GM18520 (cell line): ENCODE data around the gene SORBS2.

Experiments
- ATAC-seq: cut with Tn5 transposase; IDR thresholded peaks from one replicate; pipeline ENCODE4 v1.9.1; 2021; ENCODE audit not compliant: unreplicated experiment

SORBS2 gene

DNA sequence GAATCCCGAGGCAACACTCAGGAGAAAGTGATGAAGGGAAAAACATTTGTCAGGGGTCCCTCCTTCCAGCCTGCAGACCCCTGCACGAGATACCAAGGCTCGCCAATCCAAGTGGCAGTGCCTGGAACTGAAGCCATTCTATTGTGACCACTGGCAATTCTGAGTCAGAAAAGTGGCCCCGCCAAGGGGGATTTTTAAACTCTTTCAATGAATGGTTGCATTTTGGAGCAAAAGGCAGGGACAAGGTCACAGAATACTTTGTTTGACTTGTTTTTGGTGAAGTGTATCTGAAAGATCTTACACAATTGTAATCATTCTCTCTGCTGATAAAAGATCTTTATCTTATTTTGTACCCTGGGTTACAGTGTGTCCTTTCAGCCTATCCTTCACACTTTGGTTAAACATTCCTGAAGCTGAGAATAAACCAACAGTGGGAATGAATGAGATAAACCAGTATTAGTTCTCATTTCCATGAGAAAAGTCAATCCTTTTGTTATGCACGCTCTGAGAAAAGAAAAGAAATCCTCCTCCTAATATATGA lies 160.8 kb downstream of the SORBS2 start:
- no peak for ATAC-seq

- no peak for ATAC-seq
Observed at GRCh38 chr4:185648631-185649030, 163.4 kb downstream of the SORBS2 start.

DNA sequence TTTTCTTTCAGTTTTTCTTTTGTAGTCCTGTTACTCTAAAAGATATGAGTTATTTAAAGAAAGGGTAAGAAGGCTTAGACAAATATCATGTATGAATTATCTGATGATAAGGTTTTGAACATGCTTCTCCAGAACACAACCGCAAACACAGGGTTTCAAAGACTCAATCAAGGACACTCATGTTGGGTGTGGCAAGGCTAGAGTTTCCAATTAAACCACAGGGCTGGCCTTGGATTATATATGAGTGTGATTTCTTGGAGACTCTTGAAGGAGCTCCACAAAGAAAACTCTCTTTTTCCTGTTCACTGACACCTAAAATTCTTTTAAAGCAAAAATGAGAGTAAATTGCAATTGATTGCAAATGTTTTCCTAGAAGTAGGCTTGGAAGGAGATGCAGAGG lies 166.6 kb downstream of the SORBS2 start:
- ATAC-seq, result no peak

DNA sequence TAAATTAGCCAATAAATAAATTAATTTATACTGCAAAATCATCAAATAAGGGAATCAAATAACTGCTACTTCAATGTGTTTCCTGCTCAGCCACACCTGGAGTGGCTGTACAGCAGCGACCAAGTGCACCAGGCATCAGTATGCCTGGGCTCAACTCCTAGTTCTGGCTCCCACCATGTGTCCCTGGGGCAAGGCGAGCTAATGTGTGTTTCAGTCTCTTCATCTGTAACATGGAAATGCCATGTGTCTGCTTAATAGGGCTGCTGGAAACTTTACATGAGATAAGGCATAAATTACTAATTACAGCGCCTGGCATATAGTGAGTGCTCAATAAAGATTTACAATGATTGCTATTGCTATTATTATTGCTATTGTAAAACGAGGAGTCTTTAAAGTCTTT lies 167.6 kb downstream of the SORBS2 start:
- ATAC-seq, result no peak

GRCh38 chr4:185642907-185643306 lies 169.1 kb downstream of the SORBS2 start:
- no peak for ATAC-seq

- ATAC-seq, result no peak
Observed at GRCh38 chr4:185640811-185641675, 171.0 kb downstream of the SORBS2 start.

GRCh38 chr4:185638548-185639301 lies 173.3 kb downstream of the SORBS2 start:
- ATAC-seq, result no peak

DNA sequence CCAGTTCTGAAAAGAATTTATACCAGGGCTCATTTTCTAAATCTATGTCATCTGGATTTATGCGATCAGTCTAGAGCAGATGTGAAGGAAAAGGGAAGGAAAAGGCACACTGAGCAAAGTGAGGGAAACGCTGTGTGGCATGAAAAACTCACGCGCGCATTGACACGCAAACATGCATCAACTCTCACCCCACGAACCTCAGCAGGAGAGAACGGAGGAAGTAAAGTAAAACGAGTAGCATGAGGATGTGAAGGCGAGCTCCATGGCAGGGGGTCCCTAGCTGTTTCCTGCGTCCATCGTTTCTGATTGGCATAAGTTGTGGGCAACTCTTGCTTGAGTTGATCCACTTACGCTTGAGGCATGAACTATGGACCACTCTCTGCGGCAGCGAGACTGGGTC lies 173.9 kb downstream of the SORBS2 start:
- no peak for ATAC-seq

GRCh38 chr4:185637163-185637875 lies 174.7 kb downstream of the SORBS2 start:
- no peak for ATAC-seq

DNA sequence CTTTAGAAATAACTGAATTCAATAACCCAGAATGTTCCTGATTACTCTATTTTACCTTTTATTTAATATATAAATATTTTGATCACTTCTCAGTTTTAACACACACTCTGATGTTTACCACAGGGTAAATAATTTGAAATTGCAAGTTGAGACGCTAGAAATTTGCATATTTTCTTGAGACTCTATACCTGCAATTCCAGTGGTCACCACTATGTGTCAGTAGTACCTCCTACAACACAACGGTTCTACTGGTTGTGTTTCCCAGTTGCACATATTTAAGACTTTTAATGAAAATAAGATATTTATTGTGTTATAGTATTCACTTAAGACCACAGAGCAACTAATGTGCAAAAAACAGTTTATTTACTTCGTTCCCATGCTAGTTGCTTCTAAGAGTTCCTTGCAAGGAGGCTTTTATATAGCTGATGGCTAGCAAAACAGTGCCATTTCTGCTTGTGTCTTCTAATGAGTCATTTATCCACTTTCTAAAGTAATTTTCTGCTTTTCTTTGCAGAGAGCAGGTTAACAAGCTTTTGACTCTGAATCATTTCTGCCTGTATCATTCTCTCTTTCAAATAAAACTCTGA lies 177.8 kb downstream of the SORBS2 start:
- ATAC-seq, result no peak

DNA sequence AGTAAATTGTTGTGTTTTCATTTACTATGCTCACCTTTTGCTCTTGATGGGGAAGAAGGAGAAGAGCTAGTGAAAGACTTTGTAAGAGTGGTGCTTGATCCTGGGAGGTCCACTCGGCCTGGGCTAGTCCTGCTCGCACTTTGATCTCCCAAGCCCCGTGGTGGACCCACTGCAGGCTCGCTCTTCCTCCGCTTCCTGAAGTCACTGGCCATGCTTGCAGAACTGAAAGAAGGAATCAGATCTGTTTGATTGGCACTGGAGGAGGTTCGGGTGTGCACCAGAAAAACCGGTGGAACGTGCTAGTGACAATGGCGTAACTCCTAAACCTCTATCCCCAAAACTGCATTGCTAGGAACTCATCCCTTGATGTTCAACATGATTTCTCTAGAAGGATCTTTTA lies 185.2 kb downstream of the SORBS2 start:
- ATAC-seq, result no peak

GRCh38 chr4:185625503-185625902 lies 186.5 kb downstream of the SORBS2 start:
- no peak for ATAC-seq

DNA sequence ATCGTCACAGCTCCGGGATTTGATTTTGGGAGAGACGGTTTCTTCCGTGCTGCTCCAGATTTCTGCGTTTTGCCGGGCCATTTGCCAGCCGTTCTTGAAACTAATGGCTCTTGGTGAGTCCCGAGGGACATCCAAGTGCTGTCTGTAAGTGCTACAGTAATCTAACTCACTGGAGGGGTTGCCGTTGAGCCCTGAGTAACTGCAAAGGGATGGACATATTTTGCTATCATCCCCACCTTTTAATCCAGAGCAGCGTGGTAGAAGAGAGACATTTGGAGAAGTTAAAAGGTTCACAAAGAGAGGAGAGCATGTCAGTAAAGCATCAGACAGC lies 187.8 kb downstream of the SORBS2 start:
- ATAC-seq, result no peak

DNA sequence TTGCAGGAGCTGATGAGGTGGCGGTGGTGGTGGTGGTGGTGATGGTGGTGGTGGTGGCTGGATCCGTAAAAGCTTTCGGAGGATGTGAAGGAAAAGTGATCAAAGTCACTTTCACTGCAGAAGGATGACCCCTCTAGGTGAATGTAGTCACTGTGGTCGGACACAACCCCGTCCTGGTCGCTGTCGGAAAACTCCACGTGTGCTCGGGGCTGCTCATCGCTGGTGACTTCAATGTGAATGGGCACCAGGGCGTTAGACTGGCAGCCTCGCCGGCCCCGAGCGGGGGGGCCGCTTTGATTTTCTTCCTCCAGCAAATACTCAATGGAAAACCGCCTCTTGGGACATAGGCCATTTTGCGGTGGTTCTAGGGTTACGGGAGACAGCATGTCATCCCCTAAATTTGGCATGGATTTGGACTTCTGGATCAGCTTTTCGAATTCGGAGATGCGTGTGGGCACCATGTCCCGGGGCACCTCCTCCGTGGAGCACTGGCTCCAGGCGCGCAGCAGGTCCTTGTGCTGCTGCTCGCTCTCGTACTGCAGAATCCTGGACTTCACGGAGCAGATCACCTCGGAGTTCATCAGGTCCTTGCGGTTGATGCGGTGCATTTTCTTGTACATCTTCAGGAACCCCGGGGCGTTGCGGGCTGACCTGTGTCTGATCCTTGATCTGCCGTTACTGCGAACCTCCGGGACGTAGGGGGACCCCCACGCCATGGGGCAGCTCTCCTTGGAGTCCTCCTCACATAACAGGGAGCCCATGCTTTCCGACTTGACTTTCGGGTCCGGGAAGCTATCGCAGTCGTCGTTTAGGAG lies 188.3 kb downstream of the SORBS2 start:
- ATAC-seq, result no peak

GRCh38 chr4:185608185-185608584 lies 203.8 kb downstream of the SORBS2 start:
- ATAC-seq, result no peak

- no peak for ATAC-seq
Observed at GRCh38 chr4:185602397-185602796, 209.6 kb downstream of the SORBS2 start.

DNA sequence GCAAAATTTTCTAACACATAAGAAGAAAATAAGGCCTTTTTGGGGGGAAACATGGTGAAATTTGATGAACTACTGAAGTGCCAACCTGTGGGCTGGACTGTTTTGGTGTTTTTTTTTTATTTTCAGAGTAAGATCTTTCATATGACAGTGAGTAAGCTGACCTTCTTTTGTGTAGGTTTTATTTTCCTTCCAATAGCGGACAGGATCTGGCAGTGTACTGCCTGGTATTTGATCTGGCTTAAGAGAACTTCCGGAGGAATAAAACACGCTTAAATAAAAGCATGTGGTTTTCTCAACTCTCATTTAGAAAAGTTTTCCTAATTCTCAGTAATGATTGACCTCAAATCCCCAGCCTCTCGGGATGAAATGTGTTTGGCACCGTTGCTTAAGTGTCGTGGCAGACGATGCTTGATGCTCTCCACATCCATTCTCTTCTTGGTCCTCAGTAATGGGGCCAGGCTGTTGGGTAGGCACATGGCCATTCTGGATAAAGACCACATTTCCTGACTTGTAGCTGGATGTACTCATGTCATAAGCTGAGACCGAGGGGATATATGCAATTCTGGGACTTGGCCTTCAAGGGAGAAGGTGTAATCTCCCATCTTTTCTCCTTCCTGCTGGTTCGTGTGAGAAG lies 211.1 kb downstream of the SORBS2 start:
- ATAC-seq, result no peak

DNA sequence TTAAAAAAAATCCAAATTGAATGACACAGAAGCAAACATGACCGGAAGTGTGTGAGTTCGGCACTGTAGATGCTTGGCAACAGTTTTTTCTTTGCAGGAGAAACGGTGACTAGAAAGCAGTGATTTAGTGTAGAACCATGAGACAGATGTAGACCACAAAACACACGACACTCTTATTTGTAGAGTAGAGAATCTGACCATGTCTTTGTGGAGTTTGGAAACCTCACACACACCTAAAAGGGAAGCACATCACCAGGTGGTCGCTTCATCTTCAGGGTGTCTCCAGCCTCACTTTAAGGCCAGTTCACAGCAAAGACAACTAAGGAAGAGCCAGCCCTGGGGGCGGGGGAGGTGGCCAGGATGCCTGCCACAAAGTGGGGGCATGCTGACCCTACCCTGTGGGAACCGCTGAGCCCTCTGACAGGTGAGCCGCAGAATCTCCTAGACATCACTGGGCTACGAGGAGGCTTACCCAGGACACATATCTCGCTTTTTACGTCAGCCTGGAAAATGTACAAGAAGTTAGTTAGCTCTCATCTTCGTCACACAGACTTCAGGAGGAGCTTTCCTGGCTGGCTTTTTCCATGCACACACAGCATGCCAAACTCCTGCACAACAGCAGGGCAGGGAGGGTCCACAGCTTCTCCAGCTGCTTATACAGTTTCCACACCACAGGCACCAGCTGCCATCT lies 212.3 kb downstream of the SORBS2 start:
- no peak for ATAC-seq

DNA sequence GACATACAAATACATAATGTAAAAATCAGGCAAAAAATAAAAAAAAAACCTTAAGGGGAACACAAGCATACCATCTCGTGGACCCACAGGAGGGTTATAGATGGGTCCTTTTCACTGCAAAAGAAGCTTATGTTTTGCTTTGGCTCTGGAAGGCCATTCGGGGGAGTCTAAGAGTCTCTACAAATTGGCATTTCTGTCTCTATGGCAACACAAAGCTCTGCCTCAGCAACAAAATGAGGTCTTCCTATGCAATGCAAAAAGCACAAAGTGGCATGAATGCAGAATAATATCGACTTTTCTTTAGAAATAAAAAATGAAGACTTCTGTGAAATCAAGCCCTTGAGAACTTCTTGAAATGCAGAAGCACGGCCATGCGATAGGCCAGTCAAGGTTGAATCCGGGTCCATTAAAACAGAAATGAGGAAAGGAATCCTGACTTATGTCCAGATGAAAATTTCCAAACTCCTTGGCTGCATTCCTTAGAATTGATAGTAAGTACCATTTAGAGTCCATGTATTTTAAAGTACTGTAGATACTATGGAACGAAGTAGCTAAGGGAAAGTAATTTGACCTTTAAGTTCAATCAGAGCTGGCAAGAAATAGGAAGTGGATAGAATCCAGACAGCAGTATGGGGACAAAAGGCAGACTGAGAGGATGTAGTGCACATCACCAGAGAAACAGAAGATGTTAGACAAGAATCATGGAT lies 213.0 kb downstream of the SORBS2 start:
- no peak for ATAC-seq
